B cell (primary cell): ENCODE measurements around the gene SCN7A. TPM values are rescaled to one million over a fixed set of nuclear protein-coding genes. Genes with fewer than 3 reads are reported as not detected.

Experiments
- ATAC-seq: fragments of 200-7000 bp; cut with Tn5 transposase; one replicate; pipeline ENCODE4 v1.10.0; 2021; ENCODE audit warnings: low read depth, mild to moderate bottlenecking, moderate number of reproducible peaks, moderate library complexity
- CTCF ChIA-PET: fragments of 350-600 bp; sonication (Branson Sonifier 250); formaldehyde crosslinking; loops from one replicate; lab custom pipeline; 2021; ENCODE audit warnings: antibody characterized with exemption, inconsistent platforms; lab: Charles Lee
- POLR2A ChIA-PET: fragments of 350-600 bp; sonication (Branson Sonifier 250); formaldehyde crosslinking; loops from one replicate; lab custom pipeline; 2021; ENCODE audit warnings: antibody characterized with exemption; lab: Charles Lee
- DNase-seq: peaks from one replicate; pipeline ENCODE4 v3.0.0; 2013
- H2AFZ ChIP-seq: 2 replicates; pipeline ENCODE4 v1.6.1; 2012; ENCODE audit warnings: mild to moderate bottlenecking, low read depth, low read length; ENCODE audit not compliant: insufficient read depth, poor library complexity, severe bottlenecking
- H3K27ac ChIP-seq, 2 donors: 1 replicate in 1 of 2; 2 replicates in 1 of 2; pipeline ENCODE4 v1.5.1; 2012 to 2013; ENCODE audit warnings: low read length in 2 of 2, mild to moderate bottlenecking in 2 of 2, moderate library complexity in 1 of 2
- H3K27me3 ChIP-seq, 4 experiments: fragments of 200-600 bp in 1 of 4; sonication (generic) in 1 of 4; replicated peaks in 1 of 4; 1 replicate in 2 of 4; 2 replicates in 2 of 4; pipeline versions ENCODE4 v1.6.1 to v1.7.0; 2013 to 2016; ENCODE audit warnings: low read length in 3 of 4, mild to moderate bottlenecking in 2 of 4, mixed read lengths in 1 of 4, moderate library complexity in 1 of 4; ENCODE audit not compliant: insufficient read depth in 4 of 4, control insufficient read depth in 3 of 4; ENCODE audit errors: control extremely low read depth in 1 of 4
- H3K36me3 ChIP-seq, 2 experiments: replicated peaks in 1 of 2; 1 replicate in 1 of 2; 2 replicates in 1 of 2; pipeline versions ENCODE4 v1.6.1 to v1.7.1; 2013; ENCODE audit warnings: low read length in 1 of 2; ENCODE audit not compliant: insufficient read depth in 2 of 2, control insufficient read depth in 1 of 2; ENCODE audit errors: control extremely low read depth in 1 of 2, extremely low read depth in 1 of 2
- H3K4me1 ChIP-seq, 2 donors: fragments of 200-600 bp in 1 of 2; sonication (generic) in 1 of 2; 1 replicate in 1 of 2; 2 replicates in 1 of 2; pipeline versions ENCODE4 v1.5.1 to v1.6.1; 2013 to 2017; ENCODE audit warnings: low read length in 2 of 2; ENCODE audit not compliant: control insufficient read depth in 2 of 2, insufficient read depth in 2 of 2
- H3K4me2 ChIP-seq: replicated peaks from 2 replicates; pipeline ENCODE3; 2012; ENCODE audit warnings: mild to moderate bottlenecking, low read depth, low read length; ENCODE audit not compliant: poor library complexity, severe bottlenecking
- H3K4me3 ChIP-seq, 5 experiments: fragments of 200-600 bp in 1 of 5; sonication (generic) in 1 of 5; 1 replicate in 3 of 5; 2 replicates in 2 of 5; pipeline versions ENCODE4 v1.5.1 to v1.7.0; 2011 to 2016; ENCODE audit warnings: low read length in 4 of 5, mild to moderate bottlenecking in 4 of 5, low read depth in 2 of 5, control low read depth in 1 of 5, moderate library complexity in 1 of 5; ENCODE audit not compliant: insufficient read depth in 1 of 5; ENCODE audit errors: control extremely low read depth in 1 of 5, extremely low read depth in 1 of 5
- H3K79me2 ChIP-seq: fragments of 200-600 bp; sonication (generic); one replicate; pipeline ENCODE4 v1.6.0; 2016; ENCODE audit warnings: low read length; ENCODE audit not compliant: control insufficient read depth, insufficient read depth
- H3K9ac ChIP-seq: fragments of 200-600 bp; sonication (generic); 2 replicates; pipeline ENCODE4 v1.6.1; 2017; ENCODE audit warnings: mild to moderate bottlenecking, low read length, moderate library complexity
- H3K9me3 ChIP-seq, 3 donors: one replicate each; pipeline versions ENCODE4 v1.6.1 to v1.7.1; 2013; ENCODE audit warnings: low read length in 2 of 3; ENCODE audit not compliant: control insufficient read depth in 2 of 3, insufficient read depth in 1 of 3; ENCODE audit errors: control extremely low read depth in 1 of 3
- H4K20me1 ChIP-seq: 2 replicates; pipeline ENCODE4 v1.6.0; 2012; ENCODE audit warnings: mild to moderate bottlenecking, low read length; ENCODE audit not compliant: insufficient read depth, control insufficient read depth, poor library complexity, severe bottlenecking
- H3K27ac Mint-ChIP-seq: one replicate; pipeline ENCODE4 v1.8.0; 2021; ENCODE audit warnings: mixed read lengths
- H3K27me3 Mint-ChIP-seq: one replicate; pipeline ENCODE4 v1.8.0; 2021; ENCODE audit warnings: mixed read lengths
- H3K4me1 Mint-ChIP-seq: one replicate; pipeline ENCODE4 v1.8.0; 2021; ENCODE audit warnings: mixed read lengths
- H3K4me3 Mint-ChIP-seq: one replicate; pipeline ENCODE4 v1.8.0; 2021; ENCODE audit warnings: mixed read lengths
- H3K9me3 Mint-ChIP-seq: one replicate; pipeline ENCODE4 v1.8.0; 2022; ENCODE audit warnings: mixed read lengths; ENCODE audit not compliant: insufficient read depth
- CTCF ChIP-seq: fragments of 200-600 bp; IDR thresholded peaks from one replicate; pipeline ENCODE4 v1.8.0; 2022; ENCODE audit warnings: antibody characterized with exemption, mild to moderate bottlenecking
- EZH2 ChIP-seq: IDR thresholded peaks from 2 replicates; pipeline ENCODE4 v1.6.1; 2012; ENCODE audit warnings: borderline replicate concordance, low read depth, mild to moderate bottlenecking, moderate library complexity, low read length; ENCODE audit not compliant: insufficient read depth, poor library complexity, severe bottlenecking
- WGBS: methylation state at CpG from one replicate; pipeline ENCODE4 v1.1.5; 2013; ENCODE audit warnings: missing lambda C conversion rate; ENCODE audit not compliant: insufficient coverage; 5-methylcytosine and 5-hydroxymethylcytosine counted together
- intact Hi-C: fragments of 100-400 bp; cut with micrococcal nuclease; formaldehyde crosslinking; loops from one replicate; pipeline ENCODE4 v1.10.0; 2022
- polyA plus RNA-seq: library from polyadenylated mRNA; depleted of rRNA; stranded (reverse); fragments of >200 nt; gene quantifications from 2 replicates; pipeline ENCODE4 v1.2.3, GENCODE V29; 2012
- total RNA-seq, 2 donors: library from RNA; stranded (reverse); fragments of 120-200 nt in 1 of 2; gene quantifications; 1 replicate in 1 of 2; 2 replicates in 1 of 2; pipeline versions ENCODE4 v1.2.3 to v1.2.4, GENCODE V29; 2013 to 2022

Gene SCN7A
- total and polyA plus RNA-seq, 2 donors (not counting 1 experiment from before 2014, with no cell fraction given) = not detected

GRCh38 chr2:166365239-166365638 lies 128.8 kb downstream of the SCN7A start:
- Mint-ChIP-seq H3K4me1 (no peaks in the 10 kb centered on the region), H3K9me3 (no peaks in the 10 kb centered on the region), H3K4me3 (no peak overlapping the region), H3K27ac (no peak overlapping the region), H3K27me3 (peaks cover 3% of the 10 kb centered on the region)
- TF ChIP-seq CTCF = no peak
- TF ChIP-seq EZH2 = no peak
- H3K36me3 ChIP-seq = no peaks in the 10 kb centered on the region
- H3K9me3 ChIP-seq = no peaks in the 10 kb centered on the region
- no peak overlapping the region for H3K9ac ChIP-seq
- intact Hi-C loops = no loop called here
- CTCF ChIA-PET = no interaction called here
- DNase-seq (no peak), ATAC-seq (no peak)
- no CpG with 5 or more reads among the region's 3 CpGs for whole genome bisulfite sequencing
- POLR2A ChIA-PET = no interaction called here
- no peaks in the 10 kb centered on the region for H3K27me3 ChIP-seq
- no peaks in the 10 kb centered on the region for H3K79me2 ChIP-seq
- H3K4me2 ChIP-seq = no peak overlapping the region
- no peaks in the 10 kb centered on the region for H4K20me1 ChIP-seq
- H3K4me1 ChIP-seq = no peaks in the 10 kb centered on the region
- no peak overlapping the region for H3K27ac ChIP-seq
- no peak overlapping the region for H2AFZ ChIP-seq
- H3K4me3 ChIP-seq = no peak overlapping the region

- H3K4me1 ChIP-seq = no peaks in the 10 kb centered on the region
- H3K9me3 ChIP-seq = no peaks in the 10 kb centered on the region
- Mint-ChIP-seq H3K9me3 (no peaks in the 10 kb centered on the region), H3K27ac (no peak overlapping the region), H3K4me1 (no peaks in the 10 kb centered on the region), H3K4me3 (no peak overlapping the region), H3K27me3 (peaks cover 3% of the 10 kb centered on the region)
- DNase-seq (no peak), ATAC-seq (no peak)
- no peaks in the 10 kb centered on the region for H3K36me3 ChIP-seq
- no peak overlapping the region for H2AFZ ChIP-seq
- no peak overlapping the region for H3K27ac ChIP-seq
- no peaks in the 10 kb centered on the region for H3K79me2 ChIP-seq
- no peak for TF ChIP-seq CTCF
- no peak for TF ChIP-seq EZH2
- intact Hi-C loops = no loop called here
- H4K20me1 ChIP-seq = no peaks in the 10 kb centered on the region
- no peak overlapping the region for H3K9ac ChIP-seq
- H3K4me2 ChIP-seq = no peak overlapping the region
- no peaks in the 10 kb centered on the region for H3K27me3 ChIP-seq
- no peak overlapping the region for H3K4me3 ChIP-seq
- no CpG with 5 or more reads among the region's 9 CpGs for WGBS
- POLR2A ChIA-PET = no interaction called here
- CTCF ChIA-PET = no interaction called here
Measured at GRCh38 chr2:166364476-166365161, 129.4 kb downstream of the SCN7A start.
